Occipital lobe (tissue), 2 donors: ENCODE measurements around the gene ZP1. TPM values are rescaled to one million over a fixed set of nuclear protein-coding genes. Genes with fewer than 3 reads are reported as not detected.

Experiments used
- DNase-seq: peaks from one replicate; lab custom pipeline; 2025; lab: John Stamatoyannopoulos, UW
- total RNA-seq: library from RNA; depleted of rRNA; stranded (reverse); fragments of >200 nt; gene quantifications from one replicate; pipeline ENCODE4 v1.2.3, GENCODE V29; 2014

The ZP1 gene
- total RNA-seq, 1 donor from 2014 or later = not detected

GRCh38 chr11:60874421-60875365 lies 7.4 kb downstream of the ZP1 start:
- no peak for DNase-seq

DNA sequence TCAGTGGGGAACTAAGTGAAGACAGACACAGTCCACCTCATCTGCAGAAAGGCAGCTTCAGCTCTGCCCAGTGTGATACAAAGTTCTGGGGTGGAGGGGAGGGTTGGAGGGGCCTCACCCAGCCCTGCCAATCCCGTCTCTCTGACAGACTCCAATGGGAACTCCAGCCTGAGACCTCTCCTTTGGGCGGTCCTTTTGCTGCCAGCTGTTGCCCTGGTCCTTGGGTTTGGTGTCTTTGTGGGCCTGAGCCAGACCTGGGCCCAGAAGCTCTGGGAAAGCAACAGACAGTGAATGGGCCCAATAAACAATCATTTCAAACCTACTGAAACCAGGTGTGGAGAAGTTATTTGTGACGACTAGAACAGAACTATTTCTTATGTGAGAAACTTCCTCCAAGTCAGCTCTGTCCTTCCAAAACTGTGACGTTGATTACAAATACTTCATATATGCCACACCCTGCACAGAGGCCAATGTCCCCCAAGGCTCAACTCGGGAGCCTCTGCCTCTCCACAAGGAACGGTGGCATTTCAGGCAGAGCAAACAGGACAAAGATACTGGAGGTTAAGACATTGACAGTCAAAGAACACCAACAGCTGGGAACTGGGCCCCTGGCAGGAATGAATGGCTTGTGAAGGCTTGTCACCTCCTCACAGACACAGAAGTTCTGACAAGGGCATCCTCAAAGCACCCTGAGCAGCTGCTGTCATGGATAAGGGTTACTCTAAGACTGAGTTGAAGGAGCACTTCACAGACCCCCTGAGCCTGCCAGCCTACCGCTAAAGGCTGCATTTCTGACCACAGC lies 8.2 kb downstream of the ZP1 start:
- DNase-seq = no peak

DNA sequence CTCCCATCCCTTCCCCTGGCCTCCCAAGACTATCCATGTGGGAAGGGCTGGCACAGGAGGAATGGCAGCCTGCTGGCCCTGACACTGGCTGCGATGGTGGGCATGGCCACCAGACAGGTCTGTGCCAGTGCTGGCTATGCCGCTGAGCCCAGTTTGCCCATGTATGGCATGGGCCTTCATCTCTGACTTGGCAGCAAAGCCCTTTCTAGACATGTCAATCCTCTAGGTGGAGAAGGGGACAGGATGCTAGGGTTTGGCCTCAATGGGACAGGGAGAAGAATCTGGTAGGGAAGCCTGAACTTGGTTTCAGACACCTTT lies 8.8 kb downstream of the ZP1 start:
- DNase-seq = no peak

- no peak for DNase-seq
These were observed 11.1 kb downstream of the ZP1 start for GRCh38 chr11:60878245-60879101.

DNA sequence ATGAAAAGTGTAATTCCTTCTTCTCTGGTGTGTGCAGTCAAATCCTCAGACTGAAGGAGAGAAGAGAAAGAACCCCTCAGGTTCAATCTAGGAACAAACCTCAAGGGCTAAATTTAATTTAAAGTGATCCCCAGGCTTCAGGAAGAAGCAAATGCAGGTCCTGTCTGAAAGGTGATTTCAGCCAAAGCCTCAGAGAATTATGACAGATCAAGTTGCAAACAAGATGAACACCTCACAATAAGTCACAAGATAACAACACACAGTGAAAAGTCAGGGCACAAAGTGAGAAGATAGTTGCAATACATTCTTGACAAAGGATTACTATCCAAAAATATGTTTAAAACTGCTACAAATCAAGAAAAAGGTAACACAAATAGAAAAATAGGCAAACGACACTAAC lies 11.8 kb downstream of the ZP1 start:
- DNase-seq = no peak

- no peak for DNase-seq
These were observed 12.7 kb downstream of the ZP1 start for GRCh38 chr11:60879971-60880588.

DNA sequence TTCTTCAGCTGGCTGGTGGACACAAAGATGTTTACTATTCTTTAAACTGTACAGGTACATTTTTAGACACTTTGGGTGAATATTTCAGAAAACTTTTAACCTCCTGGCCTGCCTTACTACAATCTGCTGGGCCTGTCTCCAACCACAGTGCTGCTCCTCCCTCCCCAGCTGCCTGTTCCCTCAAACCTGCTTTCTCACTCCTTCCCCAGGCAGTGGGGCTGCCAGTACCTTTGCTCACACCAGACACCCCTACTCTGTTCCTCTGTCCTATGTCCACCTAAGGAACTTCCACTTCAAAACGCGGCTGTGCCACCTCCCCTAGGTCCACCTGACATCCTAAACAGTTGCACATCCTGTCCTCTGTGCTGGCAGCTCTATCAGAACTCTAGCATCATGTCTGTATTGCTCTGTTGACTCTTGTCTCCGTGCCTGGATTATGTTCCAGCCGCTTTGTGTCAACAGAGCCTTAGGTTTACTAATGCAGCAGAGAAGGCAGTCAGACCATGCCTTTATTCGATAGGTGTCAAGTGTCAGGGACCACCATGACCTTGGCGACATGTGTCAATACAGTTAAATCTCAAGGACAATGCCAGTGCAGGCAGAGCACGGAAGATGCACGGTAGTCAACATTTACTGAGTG lies 13.4 kb downstream of the ZP1 start:
- no peak for DNase-seq

GRCh38 chr11:60887556-60887955 lies 20.2 kb downstream of the ZP1 start:
- DNase-seq = no peak

DNA sequence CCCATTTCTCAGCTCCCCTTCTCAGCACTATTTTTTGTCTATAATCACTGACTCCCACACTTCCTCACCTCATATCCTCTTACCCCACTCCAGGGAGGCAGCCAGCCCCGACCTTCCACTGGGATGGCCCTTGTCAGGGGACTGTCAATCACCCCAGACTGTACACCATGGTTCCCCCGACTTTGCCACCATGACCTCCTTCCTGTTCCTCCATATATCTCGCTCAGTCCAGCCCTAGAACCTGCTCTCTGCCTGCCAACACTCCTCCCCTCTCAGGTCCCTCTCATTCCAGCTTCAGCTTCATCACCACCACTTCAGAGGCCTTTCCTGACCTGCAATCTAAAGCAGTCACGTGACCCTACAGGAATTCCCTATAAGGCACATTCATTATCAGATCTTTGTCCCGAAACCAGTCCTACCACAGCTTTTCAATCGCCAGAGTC lies 22.5 kb downstream of the ZP1 start:
- no peak for DNase-seq

DNA sequence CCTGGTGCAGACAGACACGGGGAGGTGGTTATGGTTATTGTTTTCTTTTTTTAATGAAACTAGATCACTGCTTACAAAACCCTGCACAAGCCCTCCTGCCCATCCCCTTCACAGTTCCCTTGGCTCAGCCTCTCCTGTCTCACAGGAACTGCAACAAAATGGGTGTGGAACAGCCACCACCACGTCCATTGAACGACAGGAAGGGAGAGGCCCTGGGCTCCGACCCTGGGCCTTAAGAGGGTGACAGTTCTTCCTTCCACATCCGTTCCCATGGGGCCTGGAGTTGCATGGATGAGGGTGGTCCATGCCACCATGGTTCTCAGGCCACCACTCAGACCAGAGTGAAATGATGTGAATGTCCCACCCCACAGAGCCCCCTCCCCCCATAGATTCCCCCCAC lies 23.4 kb downstream of the ZP1 start:
- no peak for DNase-seq

DNA sequence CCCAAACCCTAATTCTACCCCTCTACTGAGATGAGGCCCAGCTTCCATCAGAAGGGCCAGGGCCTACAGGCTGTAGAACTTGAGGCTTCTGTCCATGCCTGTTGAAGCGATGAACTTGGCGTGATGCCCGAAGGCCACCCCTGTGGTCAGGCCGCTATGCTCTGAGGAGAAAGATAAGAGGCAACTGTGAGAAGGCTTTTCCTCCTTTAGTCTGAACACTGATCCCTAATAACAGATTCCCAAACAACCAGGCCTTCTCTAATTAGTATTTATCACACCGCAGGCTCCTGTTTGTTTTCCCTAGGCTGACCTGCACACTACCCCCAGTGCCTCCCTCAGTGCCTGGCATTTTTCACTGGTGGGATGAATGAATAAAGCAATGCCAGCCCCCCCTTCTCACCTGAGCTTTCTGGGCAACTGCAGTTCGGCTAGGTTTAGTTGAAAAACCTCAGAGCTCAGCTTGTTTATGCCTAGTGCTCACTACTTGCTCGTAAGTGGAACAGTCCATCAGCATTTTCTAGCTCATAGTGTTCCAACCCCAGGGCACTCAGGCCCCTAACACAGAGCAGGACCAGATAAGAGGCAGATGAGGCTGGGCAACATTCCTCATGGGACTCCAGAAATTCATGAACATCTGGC lies 23.9 kb downstream of the ZP1 start:
- no peak for DNase-seq

GRCh38 chr11:60895687-60896086 lies 28.3 kb downstream of the ZP1 start:
- no peak for DNase-seq

DNA sequence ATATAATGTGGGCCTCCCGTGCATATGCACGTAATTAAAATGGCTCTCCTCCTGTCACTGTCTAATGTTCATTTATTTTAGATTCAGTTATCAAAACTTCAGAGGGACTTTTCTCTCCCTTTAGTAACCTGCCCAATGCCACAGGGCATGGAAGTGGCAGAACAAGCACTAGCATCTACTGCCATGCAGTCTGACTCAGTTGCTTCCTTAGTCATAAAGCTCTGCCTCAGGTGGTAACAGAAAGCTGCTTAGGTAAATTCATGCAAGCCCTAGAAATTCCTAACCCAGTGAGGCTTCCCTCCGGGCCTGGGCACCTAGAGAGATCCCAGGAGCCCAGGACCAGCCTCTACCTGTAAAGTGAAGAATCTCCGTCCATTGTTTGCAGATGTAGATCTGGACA lies 30.2 kb downstream of the ZP1 start:
- no peak for DNase-seq

GRCh38 chr11:60899046-60899936 lies 31.9 kb downstream of the ZP1 start:
- no peak for DNase-seq

GRCh38 chr11:60899977-60900376 lies 32.6 kb downstream of the ZP1 start:
- DNase-seq = no peak

DNA sequence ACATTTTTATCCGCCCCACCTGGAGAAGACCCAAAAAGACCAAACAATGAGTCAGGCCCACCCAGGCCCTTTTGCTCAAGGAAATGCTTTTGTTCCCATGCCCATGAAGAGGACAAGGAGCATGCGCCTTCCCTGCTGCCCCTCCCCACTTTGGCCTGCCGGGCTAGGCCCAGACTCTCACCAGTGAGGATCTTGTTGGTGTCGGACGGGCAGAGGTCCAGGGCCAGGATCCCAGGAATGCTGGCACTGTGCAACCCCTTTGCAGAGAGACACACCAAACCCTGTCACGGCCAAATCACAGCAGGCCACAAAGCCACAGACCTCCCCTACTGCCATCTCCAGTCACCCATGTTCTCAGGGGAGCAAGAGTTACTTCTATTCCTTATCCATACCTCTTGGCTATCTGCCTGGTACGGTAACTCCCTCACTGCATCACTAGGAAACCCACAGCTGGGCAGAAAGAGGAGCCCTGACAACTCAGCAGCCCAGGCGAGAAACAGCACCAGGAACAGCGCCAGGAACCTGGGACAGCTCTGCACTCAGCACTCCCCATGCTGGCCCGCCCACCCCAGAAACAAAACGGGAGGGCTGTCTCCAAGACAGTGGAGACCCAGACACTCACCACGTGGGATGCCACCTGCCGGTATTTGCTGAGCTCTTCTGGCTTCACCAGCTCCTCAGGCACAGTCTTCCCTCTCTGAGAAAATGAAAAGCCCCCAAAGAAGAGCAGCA lies 33.5 kb downstream of the ZP1 start:
- peak; percentile 44 for DNase-seq

DNA sequence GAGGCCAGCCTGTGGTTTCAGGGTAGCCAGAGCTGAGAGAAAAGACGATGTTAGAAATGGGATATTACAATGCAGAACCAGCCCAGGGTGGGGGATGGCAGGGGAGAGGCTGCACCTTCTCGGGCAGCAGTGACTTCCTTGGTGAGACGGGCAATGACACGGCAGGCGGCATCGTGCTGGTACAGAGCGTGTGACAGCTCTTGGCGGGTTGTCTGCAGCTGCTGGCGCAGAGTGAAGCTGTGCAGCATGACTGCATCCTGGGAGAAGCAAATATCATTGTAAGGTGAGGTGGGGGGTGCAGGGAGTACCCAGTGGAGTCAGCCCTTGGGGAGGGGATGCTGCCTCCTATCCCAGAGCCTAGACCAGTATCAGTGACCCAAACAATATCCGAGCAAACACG lies 35.3 kb downstream of the ZP1 start:
- DNase-seq = no peak

DNA sequence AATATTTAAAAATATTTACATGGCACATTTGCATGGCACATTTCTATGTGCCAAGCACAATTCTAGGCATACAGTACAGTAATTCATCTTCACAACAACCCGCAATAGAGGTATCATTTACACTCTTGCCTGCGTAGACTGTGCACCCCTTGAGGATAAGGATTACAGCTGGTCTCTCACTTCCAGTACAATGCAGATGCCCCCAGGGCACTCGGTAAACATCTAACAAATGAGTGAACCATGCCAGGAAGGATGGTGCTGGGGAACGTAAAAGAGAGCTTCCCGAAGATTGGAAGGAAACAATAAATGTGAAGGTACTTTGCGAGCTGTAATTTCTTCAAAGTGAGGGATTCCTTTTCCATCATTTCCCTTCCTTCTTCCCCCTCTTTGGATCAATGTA lies 37.7 kb downstream of the ZP1 start:
- DNase-seq = no peak
